ENCODE results near the gene DCAF8. TPM values are rescaled to one million over a fixed set of nuclear protein-coding genes. Genes with fewer than 3 reads are reported as not detected.

Gene DCAF8
- total RNA-seq, 6 experiments from 2014 or later: 80.2 to 137 (median 110) TPM

GRCh38 chr1:160167056-160167455, 95.3 kb downstream of the DCAF8 start:
- Histone ChIP-seq H3K4me3 (no peak overlapping the region), H3K27me3 (no peaks in the 10 kb centered on the region), H3K4me1 (no peaks in the 10 kb centered on the region), H3K27ac (no peak overlapping the region), H3K36me3 (no peaks in the 10 kb centered on the region), H3K9me3 (no peaks in the 10 kb centered on the region)
- WGBS (ENCODE audit: insufficient coverage, low coverage, low lambda C conversion rate, missing lambda C conversion rate): 64% methylated on average over 3 of the region's 4 CpGs
- intact Hi-C loops (cut with DNase I): no loop called here
- no peak for ATAC-seq
- no peak for DNase-seq
- no peak for TF ChIP-seq POLR2A (IDR thresholded peaks at IDR 0.05)
- no peak for TF ChIP-seq CTCF (IDR thresholded peaks at IDR 0.05)

GRCh38 chr1:160166166-160166868, 96.0 kb downstream of the DCAF8 start:
- Histone ChIP-seq H3K27me3 (no peaks in the 10 kb centered on the region), H3K4me1 (no peaks in the 10 kb centered on the region), H3K36me3 (no peaks in the 10 kb centered on the region), H3K9me3 (no peaks in the 10 kb centered on the region), H3K27ac (no peak overlapping the region), H3K4me3 (no peak overlapping the region)
- intact Hi-C loops (cut with DNase I): no loop called here
- DNase-seq (no peak), ATAC-seq (no peak)
- 67% methylated on average over 6 of the region's 12 CpGs for WGBS (ENCODE audit: insufficient coverage, low coverage, low lambda C conversion rate, missing lambda C conversion rate)
- TF ChIP-seq POLR2A (IDR thresholded peaks at IDR 0.05): no peak
- TF ChIP-seq CTCF (IDR thresholded peaks at IDR 0.05): no peak

Other genes starting within 250 kb of the DCAF8 start
- 1 to 10 TPM; 3.3 to 4.7 (median 3.9) TPM for gene PIGM, start 230.6 kb downstream of the DCAF8 start, total RNA-seq
- gene KCNJ10, start 192.4 kb downstream of the DCAF8 start, total RNA-seq: 1 to 10 TPM in 2 of 6 experiments, under 1 TPM in 3, not detected in 1; 0.23 to 3.1 (median 0.31) TPM
- gene KCNJ9, start 181.0 kb downstream of the DCAF8 start, total RNA-seq: not detected
- gene IGSF8, start 163.9 kb downstream of the DCAF8 start, total RNA-seq: 10 to 100 TPM; 27.5 to 45.7 (median 29.4) TPM
- gene ATP1A2, start 146.8 kb downstream of the DCAF8 start, total RNA-seq: 1 to 10 TPM in 1 of 6 experiments, under 1 TPM in 5; 0.22 to 1.7 (median 0.36) TPM
- not detected for gene ATP1A4, start 110.9 kb downstream of the DCAF8 start, total RNA-seq
- gene CASQ1, start 72.0 kb downstream of the DCAF8 start, total RNA-seq: under 1 TPM in 1 of 6 experiments, not detected in 5; 0.25 TPM
- 10 to 100 TPM; 11.5 to 45.7 (median 18.0) TPM for gene PEA15, start 57.2 kb downstream of the DCAF8 start, total RNA-seq
- 10 to 100 TPM; 55.8 to 96.2 (median 84.1) TPM for gene PEX19, start 22.6 kb upstream of the DCAF8 start, total RNA-seq
- gene COPA, start 80.7 kb upstream of the DCAF8 start, total RNA-seq: 100 to 1,000 TPM in 4 of 6 experiments, 10 to 100 TPM in 2; 75.5 to 109 (median 103) TPM
- gene NCSTN, start 80.8 kb upstream of the DCAF8 start, total RNA-seq: 10 to 100 TPM; 31.1 to 45.7 (median 39.0) TPM
- under 1 TPM in 2 of 6 experiments, not detected in 4; 0.07 to 0.12 TPM for gene NHLH1, start 104.5 kb upstream of the DCAF8 start, total RNA-seq
- gene VANGL2, start 138.0 kb upstream of the DCAF8 start, total RNA-seq: under 1 TPM; 0.06 to 0.22 (median 0.12) TPM